ENCODE results near the gene ADGRL1. TPM values are rescaled to one million over a fixed set of nuclear protein-coding genes. Genes with fewer than 3 reads are reported as not detected.

Gene ADGRL1
- total and polyA plus RNA-seq, 2 donors (not counting 1 experiment from before 2014, with no cell fraction given), result 0.64 to 1.8 TPM

GRCh38 chr19:14198384-14199376 is 7.3 kb downstream of the ADGRL1 start:
- Mint-ChIP-seq H3K4me1 (peaks cover 8% of the 10 kb centered on the region), H3K27me3 (peaks cover 17% of the 10 kb centered on the region), H3K27ac (no peak overlapping the region), H3K4me3 (no peak overlapping the region), H3K9me3 (ENCODE audit: insufficient read depth) (no peaks in the 10 kb centered on the region)
- Histone ChIP-seq H3K79me2 (ENCODE audit: control insufficient read depth, insufficient read depth, low read length) (no peaks in the 10 kb centered on the region), H3K36me3 (replicated peaks in 1 of 2; ENCODE audit: control extremely low read depth in 1 of 2, control insufficient read depth in 1 of 2, extremely low read depth in 1 of 2, insufficient read depth in 2 of 2, low read length in 1 of 2) (no peaks in the 10 kb centered on the region), H3K9ac (ENCODE audit: low read length) (no peak overlapping the region), H3K9me3 (ENCODE audit: control extremely low read depth in 1 of 3, control insufficient read depth in 2 of 3, insufficient read depth in 1 of 3, low read length in 2 of 3) (peaks cover 0 to 7% (median 0%) of the 10 kb centered on the region in 3 donors), H3K4me2 (replicated peaks; ENCODE audit: low read depth, low read length, poor library complexity, severe bottlenecking) (no peak overlapping the region), H3K4me3 (ENCODE audit: control extremely low read depth in 1 of 5, extremely low read depth in 1 of 5, insufficient read depth in 1 of 5, low read depth in 2 of 5, low read length in 4 of 5) (no peak overlapping the region), H3K27ac (ENCODE audit: low read length in 2 of 2) (no peak overlapping the region), H3K4me1 (ENCODE audit: control insufficient read depth in 2 of 2, insufficient read depth in 2 of 2, low read length in 2 of 2) (peaks cover 0 to 3% of the 10 kb centered on the region in 2 donors), H4K20me1 (ENCODE audit: control insufficient read depth, insufficient read depth, low read length, poor library complexity, severe bottlenecking) (no peaks in the 10 kb centered on the region), H2AFZ (ENCODE audit: insufficient read depth, low read depth, low read length, poor library complexity, severe bottlenecking) (no peak overlapping the region), H3K27me3 (replicated peaks in 1 of 4; ENCODE audit: control extremely low read depth in 1 of 4, control insufficient read depth in 3 of 4, insufficient read depth in 4 of 4, low read length in 3 of 4) (peaks cover 0 to 6% (median 0%) of the 10 kb centered on the region in 4 experiments)
- WGBS (ENCODE audit: insufficient coverage), result 88% methylated on average over 13 of the region's 18 CpGs
- CTCF ChIA-PET, result interaction anchor here (0.8 to 5.8 kb wide), 6 partner anchors 62 to 281 kb away, joined by 3 to 63 read pairs (median 8); no protein-coding TSS in a partner anchor
- DNase-seq (no peak), ATAC-seq (ENCODE audit: low read depth) (no peak)
- POLR2A ChIA-PET, result no interaction called here
- no peak for TF ChIP-seq CTCF (IDR thresholded peaks at IDR 0.05)
- no peak for TF ChIP-seq EZH2 (IDR thresholded peaks at IDR 0.05; ENCODE audit: borderline replicate concordance, insufficient read depth, low read depth, low read length, poor library complexity, severe bottlenecking)
- intact Hi-C loops (cut with micrococcal nuclease), result no loop called here

GRCh38 chr19:14197882-14198281 is 8.1 kb downstream of the ADGRL1 start:
- 93% methylated on average over 5 of the region's 5 CpGs for WGBS (ENCODE audit: insufficient coverage)
- H3K9me3 ChIP-seq (ENCODE audit: control extremely low read depth in 1 of 3, control insufficient read depth in 2 of 3, insufficient read depth in 1 of 3, low read length in 2 of 3), result peaks cover 0 to 7% (median 0%) of the 10 kb centered on the region in 3 donors
- no peaks in the 10 kb centered on the region for H3K9me3 Mint-ChIP-seq (ENCODE audit: insufficient read depth)
- no peak overlapping the region for H3K4me3 Mint-ChIP-seq
- ATAC-seq (ENCODE audit: low read depth), result no peak
- DNase-seq, result no peak
- H2AFZ ChIP-seq (ENCODE audit: insufficient read depth, low read depth, low read length, poor library complexity, severe bottlenecking), result no peak overlapping the region
- H3K27ac ChIP-seq (ENCODE audit: low read length in 2 of 2), result no peak overlapping the region
- H3K79me2 ChIP-seq (ENCODE audit: control insufficient read depth, insufficient read depth, low read length), result no peaks in the 10 kb centered on the region
- intact Hi-C loops (cut with micrococcal nuclease), result loop anchor here (2.0 kb wide), 1 partner anchor 289 kb away; no protein-coding TSS in a partner anchor
- no peak overlapping the region for H3K27ac Mint-ChIP-seq
- H3K27me3 ChIP-seq (replicated peaks in 1 of 4; ENCODE audit: control extremely low read depth in 1 of 4, control insufficient read depth in 3 of 4, insufficient read depth in 4 of 4, low read length in 3 of 4), result no peaks in the 10 kb centered on the region
- H3K4me1 ChIP-seq (ENCODE audit: control insufficient read depth in 2 of 2, insufficient read depth in 2 of 2, low read length in 2 of 2), result peaks cover 0 to 3% of the 10 kb centered on the region in 2 donors
- H3K4me2 ChIP-seq (replicated peaks; ENCODE audit: low read depth, low read length, poor library complexity, severe bottlenecking), result no peak overlapping the region
- POLR2A ChIA-PET, result no interaction called here
- H3K36me3 ChIP-seq (replicated peaks in 1 of 2; ENCODE audit: control extremely low read depth in 1 of 2, control insufficient read depth in 1 of 2, extremely low read depth in 1 of 2, insufficient read depth in 2 of 2, low read length in 1 of 2), result no peaks in the 10 kb centered on the region
- peaks cover 8% of the 10 kb centered on the region for H3K4me1 Mint-ChIP-seq
- no peak for TF ChIP-seq EZH2 (IDR thresholded peaks at IDR 0.05; ENCODE audit: borderline replicate concordance, insufficient read depth, low read depth, low read length, poor library complexity, severe bottlenecking)
- TF ChIP-seq CTCF (IDR thresholded peaks at IDR 0.05), result no peak
- no peak overlapping the region for H3K9ac ChIP-seq (ENCODE audit: low read length)
- CTCF ChIA-PET, result interaction anchor here (1.0 to 5.8 kb wide), 5 partner anchors 61 to 282 kb away, joined by 3 to 63 read pairs (median 13); no protein-coding TSS in a partner anchor
- H3K27me3 Mint-ChIP-seq, result peaks cover 16% of the 10 kb centered on the region
- H3K4me3 ChIP-seq (ENCODE audit: control extremely low read depth in 1 of 5, extremely low read depth in 1 of 5, insufficient read depth in 1 of 5, low read depth in 2 of 5, low read length in 4 of 5), result no peak overlapping the region
- no peaks in the 10 kb centered on the region for H4K20me1 ChIP-seq (ENCODE audit: control insufficient read depth, insufficient read depth, low read length, poor library complexity, severe bottlenecking)

Measured in B cell (primary cell).